ENCODE results near the gene MS4A10. TPM values are rescaled to one million over a fixed set of nuclear protein-coding genes. Genes with fewer than 3 reads are reported as not detected.

MS4A10 gene
- total and polyA plus RNA-seq, 10 donors, result not detected

DNA sequence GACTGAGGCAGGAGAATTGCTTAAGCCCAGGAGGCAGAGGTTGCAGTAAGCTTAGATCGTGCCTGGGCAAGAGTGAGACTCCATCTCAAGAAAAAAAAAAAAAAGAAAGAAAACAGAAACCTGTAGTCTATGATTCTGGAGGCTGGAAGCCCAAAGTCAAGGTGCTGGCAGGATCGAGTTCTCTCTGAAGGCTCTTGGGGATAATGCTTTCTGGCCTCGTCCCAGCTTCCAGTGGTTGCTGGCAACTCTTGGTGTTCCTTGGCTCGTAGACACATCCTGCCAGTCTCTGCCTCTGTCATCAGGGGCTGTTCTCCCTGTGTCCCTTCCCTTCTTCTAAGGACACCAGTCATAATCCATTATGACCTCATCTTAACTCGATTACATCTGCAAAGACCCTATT is 40.0 kb downstream of the MS4A10 start:
- H3K36me3 ChIP-seq, result no peaks in the 10 kb centered on the region
- no peak for DNase-seq
- H3K4me3 ChIP-seq, result no peak overlapping the region
- 79 to 93% (median 89%) methylated on average over 5 of the region's 5 CpGs for WGBS, 5 donors
- no peaks in the 10 kb centered on the region for H3K9me3 ChIP-seq
- H3K27ac ChIP-seq, result no peak overlapping the region
- intact Hi-C loops (cut with DNase I; ENCODE audit: low total_unique reads), result no loop called here
- no peaks in the 10 kb centered on the region for H3K27me3 ChIP-seq (replicated peaks in 1 of 7)
- no peaks in the 10 kb centered on the region for H3K4me1 ChIP-seq
- TF ChIP-seq, protein P1, sequence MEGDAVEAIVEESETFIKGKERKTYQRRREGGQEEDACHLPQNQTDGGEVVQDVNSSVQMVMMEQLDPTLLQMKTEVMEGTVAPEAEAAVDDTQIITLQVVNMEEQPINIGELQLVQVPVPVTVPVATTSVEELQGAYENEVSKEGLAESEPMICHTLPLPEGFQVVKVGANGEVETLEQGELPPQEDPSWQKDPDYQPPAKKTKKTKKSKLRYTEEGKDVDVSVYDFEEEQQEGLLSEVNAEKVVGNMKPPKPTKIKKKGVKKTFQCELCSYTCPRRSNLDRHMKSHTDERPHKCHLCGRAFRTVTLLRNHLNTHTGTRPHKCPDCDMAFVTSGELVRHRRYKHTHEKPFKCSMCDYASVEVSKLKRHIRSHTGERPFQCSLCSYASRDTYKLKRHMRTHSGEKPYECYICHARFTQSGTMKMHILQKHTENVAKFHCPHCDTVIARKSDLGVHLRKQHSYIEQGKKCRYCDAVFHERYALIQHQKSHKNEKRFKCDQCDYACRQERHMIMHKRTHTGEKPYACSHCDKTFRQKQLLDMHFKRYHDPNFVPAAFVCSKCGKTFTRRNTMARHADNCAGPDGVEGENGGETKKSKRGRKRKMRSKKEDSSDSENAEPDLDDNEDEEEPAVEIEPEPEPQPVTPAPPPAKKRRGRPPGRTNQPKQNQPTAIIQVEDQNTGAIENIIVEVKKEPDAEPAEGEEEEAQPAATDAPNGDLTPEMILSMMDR (IDR thresholded peaks at IDR 0.05 in 8 of 11, conservative IDR thresholded peaks at IDR 0.05 in 3 of 11), result no peak
- TF ChIP-seq POLR2AphosphoS5 (IDR thresholded peaks at IDR 0.05) (no peak), POLR2A (IDR thresholded peaks at IDR 0.05) (no peak)

DNA sequence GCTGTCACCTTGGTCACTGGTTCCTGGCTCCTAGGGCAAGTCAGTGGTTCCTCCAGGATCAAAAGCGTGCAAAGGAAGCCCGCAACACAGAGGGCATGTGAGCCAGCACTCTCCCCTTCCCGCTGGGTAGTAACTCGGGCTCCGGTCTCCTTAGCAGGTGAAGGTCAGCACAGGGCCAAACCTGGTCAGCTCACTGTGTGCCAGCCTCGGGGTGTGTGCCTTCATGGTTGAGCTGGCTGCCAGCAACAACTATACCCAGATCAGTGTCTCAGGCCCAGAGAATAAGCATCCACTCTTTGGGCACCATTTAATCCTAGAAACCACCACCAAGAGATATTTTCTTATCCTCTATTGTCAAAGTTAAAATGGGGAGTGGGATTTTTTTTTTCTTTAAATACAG is 40.7 kb downstream of the MS4A10 start:
- WGBS, 5 donors, result 69 to 95% (median 73%) methylated on average over 5 to 6 of the region's 6 CpGs
- H3K4me3 ChIP-seq, result no peak overlapping the region
- H3K9me3 ChIP-seq, result no peaks in the 10 kb centered on the region
- TF ChIP-seq POLR2A (IDR thresholded peaks at IDR 0.05) (no peak), POLR2AphosphoS5 (IDR thresholded peaks at IDR 0.05) (no peak)
- TF ChIP-seq, protein P1 (IDR thresholded peaks at IDR 0.05 in 8 of 11, conservative IDR thresholded peaks at IDR 0.05 in 3 of 11), result no peak
- H3K36me3 ChIP-seq, result no peaks in the 10 kb centered on the region
- DNase-seq, result no peak
- intact Hi-C loops (cut with DNase I; ENCODE audit: low total_unique reads), result no loop called here
- no peak overlapping the region for H3K27ac ChIP-seq
- no peaks in the 10 kb centered on the region for H3K27me3 ChIP-seq (replicated peaks in 1 of 7)
- H3K4me1 ChIP-seq, result peaks cover 0 to 4% (median 2%) of the 10 kb centered on the region in 6 donors

DNA sequence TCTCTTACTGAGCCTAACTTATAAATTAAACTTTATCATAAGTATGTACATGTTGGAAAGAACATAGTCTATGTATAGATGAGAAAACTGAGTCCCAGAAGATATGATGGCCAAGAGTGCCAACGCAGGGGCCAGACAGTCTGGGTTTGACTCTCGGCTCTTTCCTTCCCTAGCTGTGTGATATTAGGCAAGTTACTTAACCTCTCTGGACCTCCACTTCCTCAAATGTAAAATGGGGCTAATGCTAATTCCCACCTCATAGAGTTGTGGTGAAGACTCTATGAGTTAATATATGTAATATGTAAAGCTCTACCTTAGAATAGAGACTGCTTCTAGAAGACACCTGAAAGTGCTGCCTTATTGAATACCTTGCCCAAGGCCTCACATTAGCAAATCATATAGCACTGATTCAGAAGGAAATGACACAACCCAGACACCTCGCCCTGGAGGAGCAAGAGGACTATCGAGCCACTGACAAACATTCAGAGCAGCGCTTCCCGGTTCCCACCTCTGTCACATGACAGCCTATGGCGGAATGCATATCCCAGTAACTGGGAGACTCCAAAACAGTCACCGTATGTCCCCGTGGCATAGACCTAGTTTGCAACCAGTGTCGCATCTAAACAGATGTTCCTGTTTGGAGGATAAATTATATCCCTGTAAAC is 45.5 kb downstream of the MS4A10 start:
- 40 to 70% (median 50%) methylated on average over 6 to 10 of the region's 10 CpGs for WGBS, 5 donors
- TF ChIP-seq POLR2AphosphoS5 (IDR thresholded peaks at IDR 0.05) (no peak), POLR2A (IDR thresholded peaks at IDR 0.05) (no peak)
- TF ChIP-seq, protein P1 (IDR thresholded peaks at IDR 0.05 in 8 of 11, conservative IDR thresholded peaks at IDR 0.05 in 3 of 11), result no peak
- Histone ChIP-seq H3K27me3 (replicated peaks in 1 of 7) (peaks cover 0 to 7% (median 0%) of the 10 kb centered on the region in 7 donors), H3K4me3 (no peak overlapping the region), H3K27ac (peak overlapping the region in 1 of 8 donors; percentile 11), H3K36me3 (no peaks in the 10 kb centered on the region), H3K4me1 (peaks cover 0 to 22% (median 7%) of the 10 kb centered on the region in 6 donors), H3K9me3 (no peaks in the 10 kb centered on the region)
- DNase-seq, result no peak
- intact Hi-C loops (cut with DNase I; ENCODE audit: low total_unique reads), result loop anchor here (2.0 to 5.0 kb wide), 2 partner anchors 57 to 354 kb away; no protein-coding TSS in a partner anchor

DNA sequence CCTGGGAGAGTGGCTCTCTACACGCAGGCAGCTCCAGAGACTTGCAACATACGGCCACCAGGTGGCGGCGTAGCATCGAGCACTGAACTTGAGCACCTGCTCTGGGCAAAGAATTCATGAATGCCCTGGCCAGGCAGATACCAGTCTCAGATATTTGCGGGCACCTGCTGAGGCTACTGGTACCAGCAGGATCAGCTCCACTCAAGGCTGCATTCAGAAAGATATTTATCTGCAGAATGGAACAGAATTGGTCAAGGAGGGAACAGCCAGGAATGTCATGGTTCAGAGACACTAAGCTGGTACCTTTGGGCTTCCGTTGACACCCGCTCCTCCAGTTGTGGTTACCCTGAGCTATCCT is 46.0 kb downstream of the MS4A10 start:
- H3K27ac ChIP-seq, result peak overlapping the region in 1 of 8 donors; percentile 11
- no peaks in the 10 kb centered on the region for H3K36me3 ChIP-seq
- WGBS, 5 donors, result 19 to 60% (median 24%) methylated on average over 3 to 8 of the region's 8 CpGs
- peaks cover 0 to 28% (median 7%) of the 10 kb centered on the region in 6 donors for H3K4me1 ChIP-seq
- intact Hi-C loops (cut with DNase I; ENCODE audit: low total_unique reads), result loop anchor here (2.0 to 5.0 kb wide), 2 partner anchors 56 to 354 kb away; no protein-coding TSS in a partner anchor
- peak; percentile 94 for DNase-seq
- peaks cover 0 to 7% (median 0%) of the 10 kb centered on the region in 7 donors for H3K27me3 ChIP-seq (replicated peaks in 1 of 7)
- TF ChIP-seq, protein P1 (IDR thresholded peaks at IDR 0.05 in 8 of 11, conservative IDR thresholded peaks at IDR 0.05 in 3 of 11), result peak; percentile 81 to 96 (median 90)
- TF ChIP-seq POLR2AphosphoS5 (IDR thresholded peaks at IDR 0.05), result no peak
- no peak overlapping the region for H3K4me3 ChIP-seq
- no peaks in the 10 kb centered on the region for H3K9me3 ChIP-seq

Data from spleen (tissue), 11 donors.